Stimulated activated naive B cell treated with anti-CD40 and anti-IgM and Interleukin-4, amounts not matched to agents 10 μg/mL and 1 μg/mL and 100 μg/mL, for 72 hours (primary cell): ENCODE measurements around the gene AGAP1.

Experiments used
- ATAC-seq, 2 donors: fragments of 150-1000 bp; cut with Tn5 transposase; replicated peaks; 2 replicates each; pipeline ENCODE4 v1.10.0; 2021; ENCODE audit warnings: moderate library complexity in 1 of 2
- DNase-seq: peaks from one replicate; pipeline ENCODE4 v3.0.0; 2021
- H3K27ac Mint-ChIP-seq: one replicate; pipeline ENCODE4 v1.8.0; 2022; ENCODE audit warnings: mild to moderate bottlenecking, mixed read lengths
- H3K27me3 Mint-ChIP-seq, 2 donors: one replicate each; pipeline ENCODE4 v1.8.0; 2022; ENCODE audit warnings: mixed read lengths in 2 of 2
- H3K36me3 Mint-ChIP-seq, 2 donors: one replicate each; pipeline ENCODE4 v1.8.0; 2022; ENCODE audit warnings: mixed read lengths in 2 of 2, mild to moderate bottlenecking in 1 of 2
- H3K4me1 Mint-ChIP-seq, 2 donors: one replicate each; pipeline ENCODE4 v1.8.0; 2022; ENCODE audit warnings: mixed read lengths in 2 of 2, mild to moderate bottlenecking in 1 of 2
- H3K4me3 Mint-ChIP-seq, 2 donors: one replicate each; pipeline ENCODE4 v1.8.0; 2022; ENCODE audit warnings: mild to moderate bottlenecking in 2 of 2, mixed read lengths in 2 of 2, moderate library complexity in 1 of 2
- H3K9me3 Mint-ChIP-seq, 2 donors: one replicate each; pipeline ENCODE4 v1.8.0; 2022; ENCODE audit warnings: mixed read lengths in 2 of 2, mild to moderate bottlenecking in 1 of 2

AGAP1 gene

DNA sequence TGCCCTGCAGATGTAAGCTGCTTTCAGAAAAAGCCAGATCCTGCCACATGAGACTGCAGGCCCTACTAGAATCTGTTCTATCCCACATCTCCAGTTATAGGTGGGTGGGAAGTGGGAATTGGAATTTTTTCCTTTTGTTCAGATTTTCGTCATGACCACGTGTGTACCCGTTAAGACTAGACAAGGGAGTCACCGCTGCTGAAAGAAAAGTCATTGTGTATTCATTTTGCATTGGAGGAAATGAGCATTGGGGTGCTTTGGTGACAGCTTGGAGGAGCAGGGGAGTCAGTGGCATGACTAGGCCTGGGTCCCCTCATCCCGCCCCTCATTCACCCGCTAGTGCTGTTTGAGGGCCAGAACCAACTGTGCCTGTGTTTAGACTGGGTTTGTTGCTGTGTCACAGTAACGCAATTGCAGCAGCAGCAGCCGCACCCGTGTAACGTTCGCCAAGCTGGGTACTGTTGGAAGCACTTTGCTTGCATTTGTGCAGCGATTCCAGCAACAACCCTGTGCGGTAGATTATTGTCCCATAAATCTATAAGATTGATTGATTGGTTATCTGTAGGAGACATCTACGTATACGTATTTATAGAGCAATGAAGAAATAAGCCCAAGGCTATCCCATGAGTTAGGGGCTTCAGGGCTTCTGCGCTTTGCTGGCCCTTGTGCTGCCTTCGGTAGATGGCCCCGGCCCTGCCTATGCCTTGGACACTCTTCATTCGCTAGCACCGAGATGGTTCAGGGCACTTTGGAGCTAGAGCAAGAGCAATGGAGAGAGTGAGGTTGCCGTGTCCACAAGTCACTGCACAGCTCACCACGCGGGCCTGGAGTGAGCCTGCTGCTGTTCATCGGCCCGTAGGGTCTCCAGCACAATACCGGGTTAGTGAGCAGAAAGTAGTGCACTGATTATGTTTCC, 194.9 kb downstream of the AGAP1 start:
- H3K27me3 Mint-ChIP-seq: peaks cover 16 to 22% of the 10 kb centered on the region in 2 donors

DNA sequence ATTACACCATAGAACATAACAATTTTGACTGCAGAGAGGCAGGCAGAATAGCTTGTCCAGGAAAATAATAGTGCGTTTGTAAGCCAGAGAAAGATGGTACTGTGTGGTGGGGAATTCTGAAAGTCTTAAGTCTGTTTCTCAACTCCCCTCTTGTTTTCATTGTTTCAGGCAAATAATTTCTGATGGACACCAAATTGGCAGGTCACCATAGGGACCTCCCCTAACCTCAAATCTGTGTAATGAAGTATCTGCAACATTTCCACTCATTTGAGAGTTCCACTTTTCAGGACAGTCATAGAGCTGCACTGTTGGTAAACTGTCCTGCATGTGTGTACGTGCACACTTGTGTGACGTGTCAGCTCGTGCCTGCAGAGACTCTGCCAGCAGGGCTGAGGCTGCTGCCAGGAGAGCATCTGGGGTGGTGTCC, 195.6 kb downstream of the AGAP1 start:
- Mint-ChIP-seq H3K4me1 (no peaks in the 10 kb centered on the region), H3K36me3 (no peaks in the 10 kb centered on the region), H3K27me3 (peaks cover 16 to 22% of the 10 kb centered on the region in 2 donors), H3K4me3 (no peak overlapping the region), H3K27ac (no peak overlapping the region), H3K9me3 (no peaks in the 10 kb centered on the region)
- ATAC-seq (no peak), DNase-seq (no peak)

More for the DNA sequence above, 194.9 kb downstream of the AGAP1 start:
- Mint-ChIP-seq H3K36me3 (no peaks in the 10 kb centered on the region), H3K9me3 (no peaks in the 10 kb centered on the region), H3K4me3 (no peak overlapping the region), H3K27ac (no peak overlapping the region), H3K4me1 (no peaks in the 10 kb centered on the region)
- no peak for ATAC-seq
- DNase-seq: no peak

GRCh38 chr2:235690082-235690808, 196.4 kb downstream of the AGAP1 start:
- Mint-ChIP-seq H3K9me3 (no peaks in the 10 kb centered on the region), H3K27ac (no peak overlapping the region), H3K4me1 (no peaks in the 10 kb centered on the region), H3K27me3 (peaks cover 13 to 15% of the 10 kb centered on the region in 2 donors), H3K36me3 (no peaks in the 10 kb centered on the region), H3K4me3 (no peak overlapping the region)
- DNase-seq (no peak), ATAC-seq (no peak)

GRCh38 chr2:235690809-235691450, 197.1 kb downstream of the AGAP1 start:
- H3K27ac Mint-ChIP-seq: no peak overlapping the region
- no peak for ATAC-seq
- no peaks in the 10 kb centered on the region for H3K9me3 Mint-ChIP-seq
- DNase-seq: no peak
- no peaks in the 10 kb centered on the region for H3K36me3 Mint-ChIP-seq
- H3K4me1 Mint-ChIP-seq: no peaks in the 10 kb centered on the region
- H3K4me3 Mint-ChIP-seq: no peak overlapping the region
- peaks cover 11 to 13% of the 10 kb centered on the region in 2 donors for H3K27me3 Mint-ChIP-seq

DNA sequence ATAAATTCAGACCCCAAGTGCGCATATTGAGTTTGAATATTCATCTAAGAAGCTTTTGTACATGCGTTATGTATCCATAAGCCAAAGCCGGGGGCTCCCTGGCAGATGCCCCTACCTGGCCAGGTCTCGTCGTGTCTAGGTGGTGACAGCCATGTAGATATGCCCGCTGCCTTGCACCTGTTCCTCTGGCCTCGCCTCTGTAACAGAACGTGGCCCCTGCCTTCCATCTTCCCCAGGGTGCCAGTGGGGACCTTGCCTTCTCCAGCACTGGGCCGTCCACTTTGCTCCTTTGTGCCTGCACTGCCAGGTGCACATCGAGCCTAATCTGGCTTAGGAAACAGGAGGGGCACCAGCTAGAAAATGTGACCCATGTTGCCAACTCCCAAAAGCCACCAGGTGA, 198.2 kb downstream of the AGAP1 start:
- Mint-ChIP-seq H3K27me3 (peaks cover 11 to 13% of the 10 kb centered on the region in 2 donors), H3K9me3 (no peaks in the 10 kb centered on the region), H3K4me1 (no peaks in the 10 kb centered on the region), H3K4me3 (no peak overlapping the region), H3K27ac (no peak overlapping the region), H3K36me3 (no peaks in the 10 kb centered on the region)
- ATAC-seq: no peak
- DNase-seq: no peak

DNA sequence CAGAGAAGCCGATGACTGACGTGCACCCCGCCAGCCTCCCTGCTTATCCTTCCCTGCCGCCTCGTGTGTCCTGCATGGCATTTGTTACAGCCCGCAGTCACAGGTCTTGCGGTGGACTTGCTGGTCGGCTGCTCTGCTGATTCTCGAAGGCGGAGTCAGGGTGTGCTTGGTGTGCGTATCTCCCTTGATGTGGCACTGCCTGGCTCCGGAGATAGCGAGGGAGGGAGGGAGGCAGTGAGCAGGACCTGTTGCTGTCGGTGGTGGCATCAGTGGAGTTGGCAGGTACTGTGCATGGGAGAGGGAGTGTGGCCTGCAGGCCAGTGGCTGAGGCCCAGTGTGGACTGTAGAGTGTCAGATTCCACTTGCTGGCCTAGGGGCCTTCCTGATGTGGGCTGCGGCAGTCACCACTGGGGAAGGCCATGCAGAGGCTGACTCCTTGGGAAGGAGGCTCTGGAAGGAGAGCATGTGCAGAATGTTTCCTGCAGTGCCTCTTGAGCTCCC, 198.9 kb downstream of the AGAP1 start:
- peaks cover 11 to 13% of the 10 kb centered on the region in 2 donors for H3K27me3 Mint-ChIP-seq
- H3K27ac Mint-ChIP-seq: no peak overlapping the region
- H3K4me1 Mint-ChIP-seq: no peaks in the 10 kb centered on the region
- H3K9me3 Mint-ChIP-seq: no peaks in the 10 kb centered on the region
- H3K36me3 Mint-ChIP-seq: no peaks in the 10 kb centered on the region
- no peak overlapping the region for H3K4me3 Mint-ChIP-seq
- ATAC-seq (no peak), DNase-seq (no peak)

- H3K27ac Mint-ChIP-seq: no peak overlapping the region
- H3K4me1 Mint-ChIP-seq: no peaks in the 10 kb centered on the region
- no peaks in the 10 kb centered on the region for H3K9me3 Mint-ChIP-seq
- DNase-seq (no peak), ATAC-seq (no peak)
- no peak overlapping the region for H3K4me3 Mint-ChIP-seq
- no peaks in the 10 kb centered on the region for H3K36me3 Mint-ChIP-seq
- H3K27me3 Mint-ChIP-seq: peaks cover 8 to 13% of the 10 kb centered on the region in 2 donors
Observed at GRCh38 chr2:235693279-235693678, 199.4 kb downstream of the AGAP1 start.

DNA sequence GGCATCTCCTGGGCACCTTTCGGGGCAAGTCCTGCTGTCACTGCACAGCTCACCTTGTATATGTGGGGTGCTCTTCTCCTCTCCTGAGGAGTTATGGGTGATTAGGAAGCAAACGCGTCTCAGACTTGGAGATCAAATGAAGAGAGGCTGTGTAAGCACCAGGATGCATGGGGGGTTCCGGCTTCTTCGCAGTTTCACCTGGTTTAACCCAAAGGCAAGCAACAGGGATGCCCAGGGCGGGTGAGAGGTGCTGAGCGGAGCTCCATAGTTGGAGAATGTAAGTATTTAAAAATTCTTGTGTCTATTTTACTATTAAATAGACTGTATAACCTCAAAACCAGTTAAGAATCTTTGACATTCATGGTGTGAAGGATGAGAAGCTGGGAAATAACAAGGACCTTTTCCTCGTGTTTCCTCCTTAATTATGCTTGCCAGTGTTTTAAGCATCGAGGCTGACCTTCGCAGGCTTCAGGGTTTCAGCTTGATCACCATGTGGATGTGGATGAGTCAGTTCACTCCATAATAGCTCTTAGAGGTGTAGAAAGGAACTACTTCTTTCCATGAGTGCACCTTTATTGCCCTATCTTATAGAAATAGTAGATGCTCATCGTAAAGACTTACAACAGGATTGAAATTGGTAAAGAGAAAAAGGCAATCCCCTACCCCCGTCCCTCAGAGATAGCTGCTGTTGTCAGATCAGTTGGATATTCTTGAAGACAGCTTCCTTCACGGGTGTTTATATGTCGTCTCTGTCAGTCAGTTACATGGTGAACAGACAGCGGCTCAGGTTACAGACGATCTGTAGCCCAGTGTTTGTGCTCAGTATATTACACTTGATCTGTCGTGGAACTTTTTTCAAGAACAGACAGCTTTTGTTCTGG, 201.1 kb downstream of the AGAP1 start:
- Mint-ChIP-seq H3K4me3 (no peak overlapping the region), H3K27me3 (peaks cover 6 to 8% of the 10 kb centered on the region in 2 donors)
- DNase-seq: no peak

GRCh38 chr2:235695602-235695895, 201.7 kb downstream of the AGAP1 start:
- Mint-ChIP-seq H3K9me3 (no peaks in the 10 kb centered on the region), H3K4me1 (no peaks in the 10 kb centered on the region), H3K27ac (no peak overlapping the region), H3K36me3 (no peaks in the 10 kb centered on the region), H3K27me3 (peaks cover 5 to 6% of the 10 kb centered on the region in 2 donors), H3K4me3 (no peak overlapping the region)
- no peak for ATAC-seq
- DNase-seq: no peak

More for the DNA sequence above, 201.1 kb downstream of the AGAP1 start:
- Mint-ChIP-seq H3K4me1 (no peaks in the 10 kb centered on the region), H3K36me3 (no peaks in the 10 kb centered on the region), H3K9me3 (no peaks in the 10 kb centered on the region), H3K27ac (no peak overlapping the region)
- no peak for ATAC-seq

GRCh38 chr2:235697041-235697440, 203.2 kb downstream of the AGAP1 start:
- no peaks in the 10 kb centered on the region for H3K36me3 Mint-ChIP-seq
- no peak overlapping the region for H3K4me3 Mint-ChIP-seq
- no peak overlapping the region for H3K27ac Mint-ChIP-seq

GRCh38 chr2:235698028-235698427, 204.2 kb downstream of the AGAP1 start:
- DNase-seq: no peak
- Mint-ChIP-seq H3K36me3 (no peaks in the 10 kb centered on the region), H3K9me3 (no peaks in the 10 kb centered on the region), H3K27ac (no peak overlapping the region), H3K4me3 (no peak overlapping the region), H3K4me1 (no peaks in the 10 kb centered on the region), H3K27me3 (peaks cover 4 to 10% of the 10 kb centered on the region in 2 donors)
- ATAC-seq: no peak

More at GRCh38 chr2:235697041-235697440, 203.2 kb downstream of the AGAP1 start:
- no peaks in the 10 kb centered on the region for H3K4me1 Mint-ChIP-seq
- no peak for DNase-seq
- no peak for ATAC-seq
- peaks cover 5 to 10% of the 10 kb centered on the region in 2 donors for H3K27me3 Mint-ChIP-seq
- H3K9me3 Mint-ChIP-seq: no peaks in the 10 kb centered on the region

DNA sequence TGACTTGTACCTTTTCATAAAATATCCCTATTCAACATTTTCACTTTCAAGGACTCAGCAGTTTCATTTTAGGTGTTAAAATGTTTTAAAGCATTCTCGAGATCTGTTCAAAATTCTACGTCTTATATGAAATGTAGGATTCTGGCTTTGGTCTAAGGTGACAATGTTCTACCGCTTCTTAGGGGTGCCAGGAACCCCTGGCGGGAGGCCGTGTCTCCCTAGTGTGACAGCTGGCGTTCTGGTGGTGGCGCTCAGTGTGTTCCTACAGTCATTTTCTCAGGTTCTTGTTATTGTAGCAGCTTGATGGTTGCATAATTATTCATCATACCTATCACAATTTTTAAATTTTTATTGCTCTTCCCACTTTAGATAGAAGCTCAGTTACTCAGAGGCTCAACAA, 204.6 kb downstream of the AGAP1 start:
- DNase-seq (no peak), ATAC-seq (no peak)
- Mint-ChIP-seq H3K9me3 (no peaks in the 10 kb centered on the region), H3K4me1 (no peaks in the 10 kb centered on the region), H3K27me3 (peaks cover 4 to 10% of the 10 kb centered on the region in 2 donors), H3K36me3 (no peaks in the 10 kb centered on the region), H3K27ac (no peak overlapping the region), H3K4me3 (no peak overlapping the region)

DNA sequence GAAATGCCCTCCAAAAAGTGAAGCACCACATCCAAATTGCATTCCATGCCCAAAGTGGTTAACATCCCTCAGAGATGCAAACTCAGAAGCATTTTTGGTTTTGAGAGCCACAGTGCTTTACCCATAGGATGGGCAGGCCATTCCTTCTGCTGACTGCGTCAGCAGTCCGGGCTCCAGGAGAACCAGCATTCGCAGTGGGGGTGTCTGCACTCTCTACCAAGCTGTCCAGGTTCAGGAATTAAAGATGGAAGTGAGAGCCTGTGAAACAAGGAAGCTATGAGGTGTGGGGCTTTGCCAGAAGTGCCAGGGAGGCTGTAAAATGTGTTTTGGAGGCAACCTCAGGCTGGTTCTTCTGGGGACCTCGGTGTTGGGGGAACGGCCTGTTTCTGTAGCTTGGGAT, 205.7 kb downstream of the AGAP1 start:
- Mint-ChIP-seq H3K4me3 (no peak overlapping the region), H3K9me3 (no peaks in the 10 kb centered on the region), H3K27ac (no peak overlapping the region), H3K36me3 (no peaks in the 10 kb centered on the region), H3K4me1 (no peaks in the 10 kb centered on the region), H3K27me3 (peaks cover 4 to 10% of the 10 kb centered on the region in 2 donors)
- no peak for ATAC-seq
- no peak for DNase-seq
